CD14-positive monocyte (primary cell): ENCODE measurements around the gene TGM4. TPM values are rescaled to one million over a fixed set of nuclear protein-coding genes. Genes with fewer than 3 reads are reported as not detected.

Experiments
- DNase-seq, 3 donors: peaks; one replicate each; pipeline ENCODE4 v3.0.0-alpha.2; 2011 to 2022
- H2AFZ ChIP-seq: 2 replicates; pipeline ENCODE4 v1.6.0; 2012; ENCODE audit warnings: mild to moderate bottlenecking, low read depth, low read length, inconsistent platforms; ENCODE audit not compliant: insufficient read depth, poor library complexity, severe bottlenecking
- H3K27ac ChIP-seq, 2 donors: 1 replicate in 1 of 2; 2 replicates in 1 of 2; pipeline ENCODE4 v1.5.1; 2012 to 2013; ENCODE audit warnings: low read length in 2 of 2, control low read depth in 1 of 2, inconsistent platforms in 1 of 2, low read depth in 1 of 2, mild to moderate bottlenecking in 1 of 2
- H3K27me3 ChIP-seq, 2 donors: one replicate each; pipeline versions ENCODE4 v1.6.0 to v1.6.1; 2011 to 2013; ENCODE audit warnings: low read length in 2 of 2; ENCODE audit not compliant: control insufficient read depth in 2 of 2, insufficient read depth in 2 of 2
- H3K36me3 ChIP-seq, 2 donors: replicated peaks in 1 of 2; 1 replicate in 1 of 2; 2 replicates in 1 of 2; pipeline versions ENCODE4 v1.5.1 to v1.6.1; 2012 to 2013; ENCODE audit warnings: low read length in 2 of 2, control low read depth in 1 of 2, inconsistent platforms in 1 of 2, mild to moderate bottlenecking in 1 of 2; ENCODE audit not compliant: insufficient read depth in 2 of 2, control insufficient read depth in 1 of 2
- H3K4me1 ChIP-seq, 2 donors: 1 replicate in 1 of 2; 2 replicates in 1 of 2; pipeline versions ENCODE4 v1.5.1 to v1.6.1; 2012 to 2013; ENCODE audit warnings: low read length in 2 of 2, control low read depth in 1 of 2, inconsistent platforms in 1 of 2, mild to moderate bottlenecking in 1 of 2, moderate library complexity in 1 of 2; ENCODE audit not compliant: insufficient read depth in 2 of 2, control insufficient read depth in 1 of 2
- H3K4me2 ChIP-seq: replicated peaks from 2 replicates; pipeline ENCODE3; 2012; ENCODE audit warnings: low read length, moderate library complexity, mild to moderate bottlenecking; ENCODE audit not compliant: poor library complexity, severe bottlenecking; ENCODE audit errors: extremely low read depth
- H3K4me3 ChIP-seq, 3 experiments: fragments of 200-600 bp in 1 of 3; sonication (generic) in 1 of 3; replicated peaks in 1 of 3; 1 replicate in 2 of 3; 2 replicates in 1 of 3; pipeline ENCODE4 v1.5.1; 2011 to 2013; ENCODE audit warnings: low read length in 3 of 3, mild to moderate bottlenecking in 3 of 3, control low read depth in 2 of 3, low read depth in 2 of 3, inconsistent platforms in 1 of 3, moderate library complexity in 1 of 3
- H3K79me2 ChIP-seq: 2 replicates; pipeline ENCODE4 v1.6.0; 2012; ENCODE audit warnings: mild to moderate bottlenecking, control low read depth, inconsistent platforms, low read length, moderate library complexity; ENCODE audit not compliant: insufficient read depth
- H3K9ac ChIP-seq: 2 replicates; pipeline ENCODE4 v1.6.0; 2017; ENCODE audit warnings: low read length, mild to moderate bottlenecking; ENCODE audit not compliant: insufficient read depth, poor library complexity, severe bottlenecking
- H3K9me3 ChIP-seq, 2 donors: replicated peaks in 1 of 2; 1 replicate in 1 of 2; 2 replicates in 1 of 2; pipeline versions ENCODE4 v1.5.1 to v1.6.1; 2012 to 2013; ENCODE audit warnings: low read length in 2 of 2, control low read depth in 1 of 2; ENCODE audit not compliant: control insufficient read depth in 1 of 2, insufficient read depth in 1 of 2
- H4K20me1 ChIP-seq: 2 replicates; pipeline ENCODE4 v1.6.0; 2012; ENCODE audit warnings: mild to moderate bottlenecking, low read length, control low read depth, moderate library complexity; ENCODE audit not compliant: insufficient read depth
- H3K27ac Mint-ChIP-seq, 7 donors: one replicate each; pipeline ENCODE4 v1.8.0; 2020; ENCODE audit warnings: mild to moderate bottlenecking in 7 of 7, mixed read lengths in 7 of 7, moderate library complexity in 6 of 7, inconsistent platforms in 2 of 7
- H3K27me3 Mint-ChIP-seq, 3 donors: one replicate each; pipeline ENCODE4 v1.8.0; 2021 to 2022; ENCODE audit warnings: low read depth in 3 of 3, mild to moderate bottlenecking in 3 of 3, mixed read lengths in 3 of 3, moderate library complexity in 3 of 3, inconsistent platforms in 1 of 3
- H3K36me3 Mint-ChIP-seq, 2 donors: one replicate each; pipeline ENCODE4 v1.8.0; 2020; ENCODE audit warnings: mixed read lengths in 2 of 2, inconsistent platforms in 1 of 2, mild to moderate bottlenecking in 1 of 2
- H3K4me1 Mint-ChIP-seq: one replicate; pipeline ENCODE4 v1.8.0; 2020; ENCODE audit warnings: mild to moderate bottlenecking, mixed read lengths
- H3K4me3 Mint-ChIP-seq, 2 donors: one replicate each; pipeline ENCODE4 v1.8.0; 2020; ENCODE audit warnings: mild to moderate bottlenecking in 2 of 2, mixed read lengths in 2 of 2, moderate library complexity in 1 of 2
- H3K9me3 Mint-ChIP-seq, 7 donors: one replicate each; pipeline ENCODE4 v1.8.0; 2020 to 2022; ENCODE audit warnings: mixed read lengths in 7 of 7, mild to moderate bottlenecking in 6 of 7, moderate library complexity in 6 of 7, inconsistent platforms in 2 of 7
- WGBS: methylation state at CpG from one replicate; pipeline ENCODE4 v1.1.5; 2013; ENCODE audit warnings: missing lambda C conversion rate; ENCODE audit not compliant: insufficient coverage; 5-methylcytosine and 5-hydroxymethylcytosine counted together
- intact Hi-C, 2 donors: fragments of 100-400 bp; cut with micrococcal nuclease; formaldehyde crosslinking; loops; one replicate each; pipeline versions ENCODE4 v1.15.0 to v1.15.1; 2023
- polyA plus RNA-seq, 3 donors: library from polyadenylated mRNA; depleted of rRNA in 1 of 3; unstranded in 2 of 3; stranded (reverse) in 1 of 3; fragments of 300-500 nt in 2 of 3; fragments of >200 nt in 1 of 3; fragmentation: Illumina TruSeq in 2 of 3; gene quantifications; 1 replicate in 2 of 3; 2 replicates in 1 of 3; pipeline ENCODE4 v1.2.3, GENCODE V29; 2012 to 2021
- TF ChIP-seq, protein P1 (sequence below): fragments of 200-600 bp; IDR thresholded peaks from one replicate; pipeline ENCODE4 v1.8.0; 2022; ENCODE audit warnings: antibody characterized with exemption, mild to moderate bottlenecking

Gene TGM4
- polyA plus RNA-seq, 3 donors = 0.04 TPM; not detected in 2

DNA sequence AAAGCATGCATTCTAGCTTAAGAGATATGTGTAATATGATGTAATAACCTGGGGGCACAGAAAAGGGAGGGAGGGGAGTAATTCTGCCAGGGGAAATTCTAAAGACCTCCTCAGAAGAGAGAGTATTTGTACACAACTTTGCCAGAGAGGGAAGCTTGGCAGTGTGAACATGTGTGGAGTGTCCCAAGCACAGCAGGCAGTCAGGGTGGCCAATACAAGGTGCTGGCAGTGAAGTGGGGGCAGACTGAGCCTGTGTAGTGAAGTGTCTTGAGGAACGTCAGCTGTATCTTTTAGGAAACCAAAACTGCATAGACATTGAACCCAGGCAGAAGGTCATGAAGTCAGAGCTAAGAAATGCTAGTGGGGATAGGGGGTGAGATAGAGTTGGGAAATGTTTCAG, 42.4 kb upstream of the TGM4 start:
- peaks cover 55 to 84% of the 10 kb centered on the region in 2 donors for H3K36me3 ChIP-seq
- no peak for DNase-seq
- no peak overlapping the region for H3K4me3 Mint-ChIP-seq
- peaks cover 57 to 89% of the 10 kb centered on the region in 2 donors for H3K36me3 Mint-ChIP-seq
- no peak overlapping the region for H3K4me3 ChIP-seq
- intact Hi-C loops = no loop called here
- WGBS = 100% methylated on average over 1 of the region's 1 CpG
- TF ChIP-seq, protein P1, sequence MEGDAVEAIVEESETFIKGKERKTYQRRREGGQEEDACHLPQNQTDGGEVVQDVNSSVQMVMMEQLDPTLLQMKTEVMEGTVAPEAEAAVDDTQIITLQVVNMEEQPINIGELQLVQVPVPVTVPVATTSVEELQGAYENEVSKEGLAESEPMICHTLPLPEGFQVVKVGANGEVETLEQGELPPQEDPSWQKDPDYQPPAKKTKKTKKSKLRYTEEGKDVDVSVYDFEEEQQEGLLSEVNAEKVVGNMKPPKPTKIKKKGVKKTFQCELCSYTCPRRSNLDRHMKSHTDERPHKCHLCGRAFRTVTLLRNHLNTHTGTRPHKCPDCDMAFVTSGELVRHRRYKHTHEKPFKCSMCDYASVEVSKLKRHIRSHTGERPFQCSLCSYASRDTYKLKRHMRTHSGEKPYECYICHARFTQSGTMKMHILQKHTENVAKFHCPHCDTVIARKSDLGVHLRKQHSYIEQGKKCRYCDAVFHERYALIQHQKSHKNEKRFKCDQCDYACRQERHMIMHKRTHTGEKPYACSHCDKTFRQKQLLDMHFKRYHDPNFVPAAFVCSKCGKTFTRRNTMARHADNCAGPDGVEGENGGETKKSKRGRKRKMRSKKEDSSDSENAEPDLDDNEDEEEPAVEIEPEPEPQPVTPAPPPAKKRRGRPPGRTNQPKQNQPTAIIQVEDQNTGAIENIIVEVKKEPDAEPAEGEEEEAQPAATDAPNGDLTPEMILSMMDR = no peak
- no peaks in the 10 kb centered on the region for H3K4me1 Mint-ChIP-seq
- no peak overlapping the region for H2AFZ ChIP-seq
- H3K9me3 Mint-ChIP-seq = peaks cover 11 to 21% (median 18%) of the 10 kb centered on the region in 7 donors
- H3K79me2 ChIP-seq = no peaks in the 10 kb centered on the region
- peaks cover 18 to 21% of the 10 kb centered on the region in 2 donors for H3K9me3 ChIP-seq
- H3K27me3 Mint-ChIP-seq = peaks cover 0 to 2% (median 0%) of the 10 kb centered on the region in 3 donors
- H3K27ac Mint-ChIP-seq = peak overlapping the region in 1 of 7 donors; percentile 40
- no peaks in the 10 kb centered on the region for H3K4me1 ChIP-seq
- H3K4me2 ChIP-seq = no peak overlapping the region
- H3K27ac ChIP-seq = no peak overlapping the region
- no peak overlapping the region for H3K9ac ChIP-seq
- H3K27me3 ChIP-seq = no peaks in the 10 kb centered on the region
- H4K20me1 ChIP-seq = no peaks in the 10 kb centered on the region

DNA sequence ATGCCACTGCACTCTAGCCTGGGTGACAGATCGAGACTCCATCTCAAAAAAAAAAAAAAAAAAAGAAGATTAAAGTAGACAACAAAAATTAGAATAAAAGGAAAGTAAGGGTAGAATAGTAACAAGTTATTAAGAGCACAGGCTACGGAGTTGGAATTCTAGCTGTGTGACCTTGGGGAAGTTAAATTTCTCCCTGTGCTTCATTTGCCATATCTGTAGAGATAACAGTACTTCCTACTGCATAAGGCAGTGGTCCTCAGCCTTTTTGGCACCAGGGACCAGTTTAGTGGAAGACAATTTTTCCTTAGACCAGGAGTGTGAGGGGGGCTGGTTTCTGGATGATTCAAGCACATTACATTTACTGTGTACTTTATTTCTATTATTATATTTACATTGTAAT, 41.4 kb upstream of the TGM4 start:
- Histone ChIP-seq H3K27ac (no peak overlapping the region), H2AFZ (no peak overlapping the region), H3K9me3 (peaks cover 24 to 27% of the 10 kb centered on the region in 2 donors), H3K4me3 (no peak overlapping the region), H3K27me3 (no peaks in the 10 kb centered on the region), H3K4me2 (no peak overlapping the region), H4K20me1 (no peaks in the 10 kb centered on the region), H3K36me3 (peaks cover 59 to 85% of the 10 kb centered on the region in 2 donors), H3K4me1 (no peaks in the 10 kb centered on the region), H3K79me2 (no peaks in the 10 kb centered on the region), H3K9ac (no peak overlapping the region)
- Mint-ChIP-seq H3K36me3 (peaks cover 63 to 86% of the 10 kb centered on the region in 2 donors), H3K4me3 (no peak overlapping the region), H3K27ac (no peak overlapping the region), H3K4me1 (no peaks in the 10 kb centered on the region), H3K27me3 (peaks cover 0 to 2% (median 0%) of the 10 kb centered on the region in 3 donors), H3K9me3 (peaks cover 14 to 25% (median 21%) of the 10 kb centered on the region in 7 donors)
- intact Hi-C loops = no loop called here
- TF ChIP-seq, protein P1 = no peak
- no CpG with 5 or more reads among the region's 2 CpGs for WGBS
- DNase-seq = no peak
